Measurements from ENCODE around the gene KRTAP21-1.
"Not testable (repeated sequence)": the region's sequence is repeated elsewhere in the genome, so short reads cannot be mapped to it uniquely, and the experiment has no call there.

The KRTAP21-1 gene

DNA sequence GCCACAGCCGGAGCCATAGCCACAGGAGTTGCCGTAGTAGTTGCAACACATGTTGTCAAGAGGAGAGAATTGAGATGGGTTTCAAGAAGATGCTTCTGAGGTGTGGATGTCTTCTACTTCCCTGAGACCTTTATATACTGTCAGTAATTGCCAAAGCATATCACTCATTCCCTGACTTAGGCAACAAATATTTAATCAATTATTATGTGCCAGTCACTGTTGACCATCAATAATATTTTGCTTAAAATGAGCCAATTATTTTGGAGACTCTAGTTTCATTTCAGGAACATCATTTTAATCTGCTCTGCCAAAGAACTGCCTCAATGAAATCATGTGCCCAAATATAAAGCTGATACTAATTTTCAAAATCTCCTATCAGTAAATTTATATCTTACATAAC is at the start of gene KRTAP21-1:
Gene KRTAP21-1 (minus strand): TSS at position 101 of the 400 bp plus-strand sequence. CDS start 50 bp downstream, at position 51.
- not testable (repeated sequence) for DNase-seq (ENCODE audit: low spot score)

- no peak for DNase-seq (ENCODE audit: low spot score)
These were observed 45.4 kb upstream of the KRTAP21-1 start for GRCh38 chr21:30800605-30801004.

DNA sequence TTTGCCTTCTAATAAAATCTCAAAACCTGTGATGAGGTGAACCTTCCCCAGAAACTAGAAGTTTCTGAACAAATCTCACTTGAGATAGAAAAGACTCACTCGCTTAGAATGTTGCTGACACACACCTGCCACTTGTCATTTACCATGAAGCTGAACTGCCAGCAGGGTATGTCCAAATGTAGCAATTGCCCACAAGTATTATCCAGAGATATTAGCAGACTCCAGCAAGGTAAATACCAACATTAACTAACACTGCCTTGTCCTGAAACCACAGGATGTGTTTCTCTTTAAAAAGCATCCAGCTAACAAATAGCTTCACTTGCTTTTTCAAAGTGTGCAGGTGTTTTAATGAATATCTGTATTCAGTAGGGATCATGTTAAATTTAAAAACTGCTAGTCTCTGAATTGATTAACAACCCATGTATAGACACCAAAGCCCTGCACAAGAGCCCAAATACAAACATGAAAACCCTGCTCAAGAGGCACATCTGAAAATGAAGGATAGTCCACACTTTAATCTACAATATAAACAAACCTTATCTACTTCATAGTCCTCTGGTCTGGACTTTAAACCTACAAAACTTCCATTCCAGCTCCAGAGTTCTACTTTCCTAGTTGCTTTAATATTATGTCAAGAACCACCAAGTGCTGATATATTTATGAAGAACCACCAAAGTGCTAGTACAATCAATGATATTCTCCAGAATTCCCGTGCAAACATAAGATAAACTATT is 38.5 kb upstream of the KRTAP21-1 start:
- DNase-seq (ENCODE audit: low spot score), result no peak

GRCh38 chr21:30779249-30779648 is 24.0 kb upstream of the KRTAP21-1 start:
- no peak for DNase-seq (ENCODE audit: low spot score)

- no peak for DNase-seq (ENCODE audit: low spot score)
These were observed 14.7 kb upstream of the KRTAP21-1 start for GRCh38 chr21:30769724-30770431.

DNA sequence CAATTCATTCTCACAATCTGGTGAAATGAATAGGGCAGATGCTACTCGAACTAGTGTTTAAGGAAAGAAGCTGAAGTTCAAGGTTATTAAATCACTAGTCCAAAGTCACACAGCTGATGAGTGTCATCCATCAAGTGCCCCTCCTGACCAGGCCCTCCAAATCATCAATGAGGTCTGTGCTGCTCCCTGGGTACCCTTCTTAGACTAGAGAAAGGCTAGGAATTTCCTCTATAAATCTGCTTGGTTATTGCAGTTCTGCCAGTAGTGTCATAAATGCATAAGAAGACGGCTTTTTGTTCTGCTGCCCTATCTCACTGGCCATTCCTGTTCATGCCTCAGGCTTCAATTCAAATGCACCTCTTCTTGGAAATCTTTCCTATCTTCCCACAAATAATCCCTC is 5.5 kb upstream of the KRTAP21-1 start:
- DNase-seq (ENCODE audit: low spot score), result no peak

DNA sequence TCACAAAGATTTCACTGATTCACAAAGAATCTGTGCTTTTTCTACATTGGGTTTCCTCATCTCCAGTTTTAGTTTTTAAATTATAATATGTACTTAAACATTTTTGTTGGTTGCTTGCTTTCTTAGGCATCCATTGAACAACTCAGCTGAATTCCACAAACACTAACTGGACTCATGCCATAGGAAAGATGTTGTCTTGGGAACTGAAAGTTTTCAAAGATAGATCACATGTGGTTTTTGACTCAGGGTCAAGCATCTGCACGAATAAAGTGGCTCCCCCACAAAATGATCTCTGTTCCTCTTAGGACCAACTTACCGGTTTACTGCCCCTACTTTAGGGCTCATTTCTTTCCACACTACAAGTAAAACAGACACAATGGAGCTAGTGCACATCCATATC is 3.1 kb upstream of the KRTAP21-1 start:
- DNase-seq (ENCODE audit: low spot score), result no peak

GRCh38 chr21:30747159-30747558 is 8.1 kb downstream of the KRTAP21-1 start, which contains the start of gene KRTAP21-2:
Gene KRTAP21-2 (minus strand): TSS chr21:30747259. CDS start chr21:30747202, 57 bp downstream.
- DNase-seq (ENCODE audit: low spot score), result no peak

DNA sequence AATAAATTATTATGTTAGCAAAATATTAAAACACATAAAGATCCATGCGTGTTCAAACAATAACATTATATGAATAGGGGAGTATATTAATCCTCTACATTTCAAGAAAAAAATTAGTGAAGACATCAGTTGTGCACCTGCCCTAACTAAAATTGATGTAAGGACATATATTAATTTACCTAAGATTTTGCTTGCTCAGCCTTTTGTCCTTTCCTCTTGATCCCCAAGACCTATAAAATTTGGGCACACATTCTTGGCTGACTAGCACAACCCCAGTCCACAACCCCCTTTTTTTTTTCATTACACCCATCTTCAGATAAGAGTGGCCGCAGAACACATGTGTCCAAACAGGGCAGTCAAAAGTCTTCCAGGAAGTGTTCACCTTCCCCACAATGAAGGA is 14.8 kb downstream of the KRTAP21-1 start:
- DNase-seq (ENCODE audit: low spot score), result no peak

GRCh38 chr21:30733026-30733425 is 22.2 kb downstream of the KRTAP21-1 start:
- DNase-seq (ENCODE audit: low spot score), result no peak

DNA sequence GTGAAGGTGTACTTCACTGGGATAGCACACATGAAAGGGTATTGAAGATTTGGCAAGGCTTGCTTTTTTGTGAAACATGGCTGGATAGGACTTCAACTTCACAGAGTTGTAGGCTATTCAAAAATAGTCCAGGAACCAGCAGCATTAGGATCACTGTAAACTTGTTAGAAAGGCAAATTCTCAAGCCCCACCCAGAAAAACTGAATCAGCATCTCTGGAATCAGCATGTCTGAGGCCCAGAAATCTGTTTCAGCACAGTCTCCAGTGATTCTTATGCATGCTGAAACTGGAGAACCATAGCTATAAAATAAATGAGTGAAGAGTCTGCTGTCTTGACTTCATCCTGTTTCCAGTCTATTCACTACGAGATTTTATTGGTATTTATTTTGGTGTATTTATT is 28.5 kb downstream of the KRTAP21-1 start:
- DNase-seq (ENCODE audit: low spot score), result no peak

- no peak for DNase-seq (ENCODE audit: low spot score)
These were observed 35.8 kb downstream of the KRTAP21-1 start for GRCh38 chr21:30719401-30719800.

GRCh38 chr21:30718239-30718909 is 36.9 kb downstream of the KRTAP21-1 start, which contains the start of gene KRTAP21-3:
Gene KRTAP21-3 (minus strand): TSS chr21:30718777. CDS start chr21:30718759, 18 bp downstream.
- no peak for DNase-seq (ENCODE audit: low spot score)

- no peak for DNase-seq (ENCODE audit: low spot score)
These were observed 38.1 kb downstream of the KRTAP21-1 start for GRCh38 chr21:30717105-30717504.

GRCh38 chr21:30714946-30715345 is 40.3 kb downstream of the KRTAP21-1 start:
- DNase-seq (ENCODE audit: low spot score), result no peak

DNA sequence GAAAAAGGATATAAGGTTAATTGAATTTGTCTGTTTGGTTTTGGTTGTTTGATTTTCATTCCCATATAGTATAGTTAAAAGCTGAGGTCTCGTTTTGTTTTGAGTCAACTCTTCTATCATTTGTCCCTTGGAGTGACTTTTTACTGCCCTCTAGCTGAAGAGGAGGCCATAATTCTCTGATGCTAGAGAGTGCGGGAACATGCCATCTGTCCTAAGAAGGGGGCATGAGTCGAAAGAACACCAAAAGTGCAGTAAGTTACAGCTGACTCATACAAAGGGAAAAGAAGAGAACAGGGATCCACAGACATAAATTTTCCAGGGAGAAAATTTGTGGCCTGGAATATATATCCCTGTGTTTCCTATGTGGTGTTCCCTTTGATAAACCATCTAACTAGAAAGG is 40.8 kb downstream of the KRTAP21-1 start:
- DNase-seq (ENCODE audit: low spot score), result no peak

DNA sequence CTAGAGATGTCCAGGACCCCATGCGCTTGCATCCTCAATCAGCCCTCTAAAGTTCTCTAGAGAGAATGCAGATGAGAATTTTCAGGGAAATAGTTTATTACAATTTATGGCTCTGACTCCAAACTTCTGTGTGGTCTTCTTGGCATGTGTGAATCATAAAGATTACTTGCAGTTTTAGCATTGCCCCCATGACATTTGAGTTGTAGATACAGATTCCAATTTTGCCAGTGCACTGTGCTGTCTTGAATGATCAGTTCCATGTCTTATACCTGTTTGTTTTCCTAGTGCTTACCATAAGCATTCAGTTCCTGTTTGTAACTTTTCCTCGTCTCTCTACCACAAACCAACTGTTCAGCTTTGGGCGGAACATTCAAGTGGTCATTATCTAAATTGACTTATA is 41.5 kb downstream of the KRTAP21-1 start:
- DNase-seq (ENCODE audit: low spot score), result no peak

- no peak for DNase-seq (ENCODE audit: low spot score)
These were observed 44.7 kb downstream of the KRTAP21-1 start for GRCh38 chr21:30710499-30710898.

GRCh38 chr21:30707409-30707808 is 47.8 kb downstream of the KRTAP21-1 start:
- no peak for DNase-seq (ENCODE audit: low spot score)
